Panc1 (cell line): ENCODE measurements around the gene PTPRE.

ENCODE experiments used
- POLR2AphosphoS5 ChIP-seq: IDR thresholded peaks from 2 replicates; pipeline ENCODE4 v1.6.1; 2012; ENCODE audit warnings: mild to moderate bottlenecking, low read depth, low read length, moderate library complexity
- SIN3A ChIP-seq: IDR thresholded peaks from 2 replicates; pipeline ENCODE4 v1.6.1; 2012; ENCODE audit warnings: low read depth, mild to moderate bottlenecking, low read length, moderate library complexity, borderline replicate concordance; ENCODE audit not compliant: insufficient read depth
- TF ChIP-seq, protein P1 (sequence below): fragments of 450-650 bp; IDR thresholded peaks from 2 replicates; pipeline ENCODE4 v1.5.1; 2017; ENCODE audit warnings: mild to moderate bottlenecking
- TF ChIP-seq, protein P2 (sequence below), 2 experiments: IDR thresholded peaks; 2 replicates each; pipeline ENCODE4 v1.6.1; 2011 to 2012; ENCODE audit warnings: low read depth in 2 of 2, control low read depth in 1 of 2, low read length in 1 of 2, mild to moderate bottlenecking in 1 of 2, moderate library complexity in 1 of 2; ENCODE audit not compliant: insufficient read depth in 1 of 2

DNA sequence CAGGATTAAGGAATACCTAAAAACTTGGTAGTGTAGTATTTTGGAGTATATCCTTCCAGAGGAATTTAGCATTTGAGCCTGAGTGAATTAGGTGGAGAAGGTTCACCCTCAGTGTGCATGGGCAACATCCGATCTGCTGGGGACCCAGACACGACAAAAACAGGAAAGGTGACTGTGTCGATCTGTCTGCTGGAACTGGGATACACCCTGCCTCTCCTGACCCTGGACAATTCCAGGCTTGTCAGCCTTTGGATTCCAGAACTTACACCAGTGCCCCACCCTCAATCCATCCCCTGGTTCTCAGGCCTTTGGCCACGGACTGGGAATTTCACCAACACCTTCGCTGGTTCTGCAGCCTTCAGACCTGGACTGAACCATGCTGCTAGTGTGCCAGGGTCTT lies 41.9 kb downstream of the PTPRE start:
- TF ChIP-seq, protein P1, sequence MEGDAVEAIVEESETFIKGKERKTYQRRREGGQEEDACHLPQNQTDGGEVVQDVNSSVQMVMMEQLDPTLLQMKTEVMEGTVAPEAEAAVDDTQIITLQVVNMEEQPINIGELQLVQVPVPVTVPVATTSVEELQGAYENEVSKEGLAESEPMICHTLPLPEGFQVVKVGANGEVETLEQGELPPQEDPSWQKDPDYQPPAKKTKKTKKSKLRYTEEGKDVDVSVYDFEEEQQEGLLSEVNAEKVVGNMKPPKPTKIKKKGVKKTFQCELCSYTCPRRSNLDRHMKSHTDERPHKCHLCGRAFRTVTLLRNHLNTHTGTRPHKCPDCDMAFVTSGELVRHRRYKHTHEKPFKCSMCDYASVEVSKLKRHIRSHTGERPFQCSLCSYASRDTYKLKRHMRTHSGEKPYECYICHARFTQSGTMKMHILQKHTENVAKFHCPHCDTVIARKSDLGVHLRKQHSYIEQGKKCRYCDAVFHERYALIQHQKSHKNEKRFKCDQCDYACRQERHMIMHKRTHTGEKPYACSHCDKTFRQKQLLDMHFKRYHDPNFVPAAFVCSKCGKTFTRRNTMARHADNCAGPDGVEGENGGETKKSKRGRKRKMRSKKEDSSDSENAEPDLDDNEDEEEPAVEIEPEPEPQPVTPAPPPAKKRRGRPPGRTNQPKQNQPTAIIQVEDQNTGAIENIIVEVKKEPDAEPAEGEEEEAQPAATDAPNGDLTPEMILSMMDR: no peak
- TF ChIP-seq POLR2AphosphoS5: no peak
- TF ChIP-seq, protein P2, sequence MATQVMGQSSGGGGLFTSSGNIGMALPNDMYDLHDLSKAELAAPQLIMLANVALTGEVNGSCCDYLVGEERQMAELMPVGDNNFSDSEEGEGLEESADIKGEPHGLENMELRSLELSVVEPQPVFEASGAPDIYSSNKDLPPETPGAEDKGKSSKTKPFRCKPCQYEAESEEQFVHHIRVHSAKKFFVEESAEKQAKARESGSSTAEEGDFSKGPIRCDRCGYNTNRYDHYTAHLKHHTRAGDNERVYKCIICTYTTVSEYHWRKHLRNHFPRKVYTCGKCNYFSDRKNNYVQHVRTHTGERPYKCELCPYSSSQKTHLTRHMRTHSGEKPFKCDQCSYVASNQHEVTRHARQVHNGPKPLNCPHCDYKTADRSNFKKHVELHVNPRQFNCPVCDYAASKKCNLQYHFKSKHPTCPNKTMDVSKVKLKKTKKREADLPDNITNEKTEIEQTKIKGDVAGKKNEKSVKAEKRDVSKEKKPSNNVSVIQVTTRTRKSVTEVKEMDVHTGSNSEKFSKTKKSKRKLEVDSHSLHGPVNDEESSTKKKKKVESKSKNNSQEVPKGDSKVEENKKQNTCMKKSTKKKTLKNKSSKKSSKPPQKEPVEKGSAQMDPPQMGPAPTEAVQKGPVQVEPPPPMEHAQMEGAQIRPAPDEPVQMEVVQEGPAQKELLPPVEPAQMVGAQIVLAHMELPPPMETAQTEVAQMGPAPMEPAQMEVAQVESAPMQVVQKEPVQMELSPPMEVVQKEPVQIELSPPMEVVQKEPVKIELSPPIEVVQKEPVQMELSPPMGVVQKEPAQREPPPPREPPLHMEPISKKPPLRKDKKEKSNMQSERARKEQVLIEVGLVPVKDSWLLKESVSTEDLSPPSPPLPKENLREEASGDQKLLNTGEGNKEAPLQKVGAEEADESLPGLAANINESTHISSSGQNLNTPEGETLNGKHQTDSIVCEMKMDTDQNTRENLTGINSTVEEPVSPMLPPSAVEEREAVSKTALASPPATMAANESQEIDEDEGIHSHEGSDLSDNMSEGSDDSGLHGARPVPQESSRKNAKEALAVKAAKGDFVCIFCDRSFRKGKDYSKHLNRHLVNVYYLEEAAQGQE (IDR thresholded peaks at IDR 0.05; ENCODE audit: insufficient read depth in 1 of 2, low read depth in 2 of 2, low read length in 1 of 2): no peak
- no peak for TF ChIP-seq SIN3A
